ENCODE results near the gene RPL7A.

- no peak for TF ChIP-seq POLR2A (IDR thresholded peaks at IDR 0.05)
- TF ChIP-seq, protein P1, sequence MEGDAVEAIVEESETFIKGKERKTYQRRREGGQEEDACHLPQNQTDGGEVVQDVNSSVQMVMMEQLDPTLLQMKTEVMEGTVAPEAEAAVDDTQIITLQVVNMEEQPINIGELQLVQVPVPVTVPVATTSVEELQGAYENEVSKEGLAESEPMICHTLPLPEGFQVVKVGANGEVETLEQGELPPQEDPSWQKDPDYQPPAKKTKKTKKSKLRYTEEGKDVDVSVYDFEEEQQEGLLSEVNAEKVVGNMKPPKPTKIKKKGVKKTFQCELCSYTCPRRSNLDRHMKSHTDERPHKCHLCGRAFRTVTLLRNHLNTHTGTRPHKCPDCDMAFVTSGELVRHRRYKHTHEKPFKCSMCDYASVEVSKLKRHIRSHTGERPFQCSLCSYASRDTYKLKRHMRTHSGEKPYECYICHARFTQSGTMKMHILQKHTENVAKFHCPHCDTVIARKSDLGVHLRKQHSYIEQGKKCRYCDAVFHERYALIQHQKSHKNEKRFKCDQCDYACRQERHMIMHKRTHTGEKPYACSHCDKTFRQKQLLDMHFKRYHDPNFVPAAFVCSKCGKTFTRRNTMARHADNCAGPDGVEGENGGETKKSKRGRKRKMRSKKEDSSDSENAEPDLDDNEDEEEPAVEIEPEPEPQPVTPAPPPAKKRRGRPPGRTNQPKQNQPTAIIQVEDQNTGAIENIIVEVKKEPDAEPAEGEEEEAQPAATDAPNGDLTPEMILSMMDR (IDR thresholded peaks at IDR 0.05): no peak
Measured at GRCh38 chr9:133301253-133302230, 46.5 kb upstream of the RPL7A start.
